Astrocyte (in vitro differentiated cells and primary cell): ENCODE results near the gene HMOX1. TPM values are rescaled to one million over a fixed set of nuclear protein-coding genes. Genes with fewer than 3 reads are reported as not detected.

Source experiments
- DNase-seq: peaks from one replicate; pipeline ENCODE4 v3.0.0-alpha.2; 2010; ENCODE audit warnings: low read depth
- FAIRE-seq: peaks from 2 replicates; lab custom pipeline; 2011; peaks lifted over from hg19 to GRCh38; lab: Jason Lieb, UNC
- H2AFZ ChIP-seq: 2 replicates; pipeline ENCODE4 v1.6.0; 2012; ENCODE audit warnings: low read depth, low read length, inconsistent platforms
- H3K27ac ChIP-seq: 2 replicates; pipeline ENCODE4 v1.5.1; 2011; ENCODE audit warnings: low read depth, low read length, inconsistent platforms
- H3K27me3 ChIP-seq: 2 replicates; pipeline ENCODE4 v1.6.0; 2011; ENCODE audit warnings: low read length, inconsistent platforms; ENCODE audit not compliant: insufficient read depth
- H3K36me3 ChIP-seq: 2 replicates; pipeline ENCODE4 v1.5.1; 2011; ENCODE audit warnings: low read length, inconsistent platforms; ENCODE audit not compliant: insufficient read depth
- H3K4me1 ChIP-seq: 2 replicates; pipeline ENCODE4 v1.5.1; 2011; ENCODE audit warnings: low read length, inconsistent platforms; ENCODE audit not compliant: insufficient read depth
- H3K4me2 ChIP-seq: 2 replicates; pipeline ENCODE4 v1.6.0; 2012; ENCODE audit warnings: low read length, inconsistent platforms
- H3K4me3 ChIP-seq: 2 replicates; pipeline ENCODE4 v1.5.1; 2011; ENCODE audit warnings: low read depth, mild to moderate bottlenecking, low read length, inconsistent platforms; ENCODE audit not compliant: insufficient read depth
- H3K79me2 ChIP-seq: 2 replicates; pipeline ENCODE4 v1.6.0; 2012; ENCODE audit warnings: mild to moderate bottlenecking, low read length, inconsistent platforms; ENCODE audit not compliant: insufficient read depth
- H3K9ac ChIP-seq: 2 replicates; pipeline ENCODE4 v1.6.0; 2012; ENCODE audit warnings: mild to moderate bottlenecking, low read length, inconsistent platforms
- H3K9me3 ChIP-seq: 2 replicates; pipeline ENCODE4 v1.5.1; 2012; ENCODE audit warnings: low read depth, mild to moderate bottlenecking, low read length, inconsistent platforms; ENCODE audit not compliant: insufficient read depth
- H4K20me1 ChIP-seq: 2 replicates; pipeline ENCODE4 v1.6.0; 2012; ENCODE audit warnings: low read length, inconsistent platforms; ENCODE audit not compliant: insufficient read depth
- H3K27ac Mint-ChIP-seq: one replicate; pipeline ENCODE4 v1.8.0; 2021; ENCODE audit warnings: mild to moderate bottlenecking, mixed read lengths; ENCODE audit not compliant: unreplicated experiment
- H3K27me3 Mint-ChIP-seq: one replicate; pipeline ENCODE4 v1.8.0; 2021; ENCODE audit warnings: low read depth, mixed read lengths; ENCODE audit not compliant: unreplicated experiment
- H3K36me3 Mint-ChIP-seq: one replicate; pipeline ENCODE4 v1.8.0; 2021; ENCODE audit warnings: low read depth, mixed read lengths; ENCODE audit not compliant: unreplicated experiment
- H3K4me1 Mint-ChIP-seq: one replicate; pipeline ENCODE4 v1.8.0; 2021; ENCODE audit warnings: low read depth, mixed read lengths; ENCODE audit not compliant: unreplicated experiment
- H3K4me3 Mint-ChIP-seq: one replicate; pipeline ENCODE4 v1.8.0; 2021; ENCODE audit warnings: mild to moderate bottlenecking, moderate library complexity, mixed read lengths; ENCODE audit not compliant: unreplicated experiment
- H3K9me3 Mint-ChIP-seq: one replicate; pipeline ENCODE4 v1.8.0; 2021; ENCODE audit warnings: mild to moderate bottlenecking, mixed read lengths; ENCODE audit not compliant: unreplicated experiment
- CTCF ChIP-seq: IDR thresholded peaks from 2 replicates; pipeline ENCODE4 v1.5.1; 2011; ENCODE audit warnings: low read depth, mild to moderate bottlenecking, inconsistent platforms, low read length, moderate library complexity; ENCODE audit not compliant: insufficient read depth
- EZH2 ChIP-seq: IDR thresholded peaks from 2 replicates; pipeline ENCODE4 v1.6.1; 2012; ENCODE audit warnings: mild to moderate bottlenecking, low read length, inconsistent platforms; ENCODE audit not compliant: insufficient read depth
- total RNA-seq: library from RNA; stranded (reverse); gene quantifications from 2 replicates; pipeline ENCODE4 v1.2.1, GENCODE V29; 2021

HMOX1 gene
- total RNA-seq, 1 donor from 2014 or later = 17.0 TPM

DNA sequence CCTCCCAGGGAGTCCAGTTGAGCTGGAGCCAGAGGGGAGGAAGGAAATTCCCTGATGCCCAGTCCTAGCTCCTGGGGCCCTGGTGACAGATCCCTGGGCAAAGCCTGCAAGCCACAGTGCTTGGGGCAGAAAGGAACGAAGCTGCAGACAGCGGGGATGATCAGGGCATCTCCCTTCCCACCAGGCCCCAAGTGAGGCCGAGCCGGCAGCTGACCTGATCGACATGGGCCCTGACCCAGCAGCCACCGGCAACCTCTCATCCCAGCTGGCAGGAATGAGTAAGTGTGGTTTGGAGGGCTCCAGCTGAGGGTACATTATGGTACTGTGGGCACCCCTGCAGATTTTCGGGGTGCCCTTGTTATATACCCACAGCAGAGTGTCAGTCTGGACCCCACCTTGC is 47.7 kb upstream of the HMOX1 start:
- H3K27me3 Mint-ChIP-seq = no peaks in the 10 kb centered on the region
- H3K4me1 Mint-ChIP-seq = peaks cover 9% of the 10 kb centered on the region
- no peaks in the 10 kb centered on the region for H3K9me3 Mint-ChIP-seq
- Histone ChIP-seq H3K27ac (no peak overlapping the region), H3K4me3 (no peak overlapping the region), H4K20me1 (peaks cover 8% of the 10 kb centered on the region), H3K79me2 (no peaks in the 10 kb centered on the region), H3K36me3 (peaks cover 14% of the 10 kb centered on the region), H2AFZ (no peak overlapping the region), H3K4me1 (peaks cover 7% of the 10 kb centered on the region), H3K9ac (no peak overlapping the region), H3K27me3 (no peaks in the 10 kb centered on the region), H3K4me2 (no peak overlapping the region), H3K9me3 (no peaks in the 10 kb centered on the region)
- H3K4me3 Mint-ChIP-seq = no peak overlapping the region
- H3K27ac Mint-ChIP-seq = no peak overlapping the region
- FAIRE-seq (no peak), DNase-seq (no peak)
- TF ChIP-seq CTCF (no peak), EZH2 (no peak)
- H3K36me3 Mint-ChIP-seq = peaks cover 30% of the 10 kb centered on the region

DNA sequence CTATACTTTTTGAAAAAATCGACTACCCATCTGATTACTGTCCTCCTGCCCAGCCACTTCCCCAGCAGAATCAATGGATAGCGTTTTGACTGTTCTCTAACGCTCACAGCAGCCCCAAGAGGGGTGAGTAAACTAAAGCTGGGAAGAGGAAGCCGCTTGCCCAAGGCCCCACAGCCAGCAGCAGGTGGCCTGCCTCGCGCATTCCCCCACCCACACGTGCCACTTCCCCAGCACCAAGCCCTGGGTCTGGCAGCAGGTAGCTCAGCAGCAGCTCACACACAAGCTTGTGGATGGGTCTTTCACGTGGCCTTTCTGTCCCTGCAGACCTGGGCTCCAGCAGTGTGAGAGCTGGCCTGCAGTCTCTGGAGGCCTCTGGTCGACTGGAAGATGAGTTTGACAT is 46.9 kb upstream of the HMOX1 start:
- Histone ChIP-seq H3K79me2 (no peaks in the 10 kb centered on the region), H3K4me3 (no peak overlapping the region), H3K9me3 (no peaks in the 10 kb centered on the region), H2AFZ (no peak overlapping the region), H4K20me1 (peaks cover 8% of the 10 kb centered on the region), H3K4me2 (no peak overlapping the region), H3K27me3 (no peaks in the 10 kb centered on the region), H3K36me3 (peaks cover 14% of the 10 kb centered on the region), H3K4me1 (peaks cover 7% of the 10 kb centered on the region), H3K27ac (no peak overlapping the region), H3K9ac (no peak overlapping the region)
- Mint-ChIP-seq H3K27me3 (no peaks in the 10 kb centered on the region), H3K4me1 (peaks cover 9% of the 10 kb centered on the region), H3K36me3 (peaks cover 30% of the 10 kb centered on the region), H3K9me3 (no peaks in the 10 kb centered on the region), H3K4me3 (no peak overlapping the region), H3K27ac (no peak overlapping the region)
- DNase-seq (no peak), FAIRE-seq (no peak)
- TF ChIP-seq CTCF (no peak), EZH2 (no peak)

DNA sequence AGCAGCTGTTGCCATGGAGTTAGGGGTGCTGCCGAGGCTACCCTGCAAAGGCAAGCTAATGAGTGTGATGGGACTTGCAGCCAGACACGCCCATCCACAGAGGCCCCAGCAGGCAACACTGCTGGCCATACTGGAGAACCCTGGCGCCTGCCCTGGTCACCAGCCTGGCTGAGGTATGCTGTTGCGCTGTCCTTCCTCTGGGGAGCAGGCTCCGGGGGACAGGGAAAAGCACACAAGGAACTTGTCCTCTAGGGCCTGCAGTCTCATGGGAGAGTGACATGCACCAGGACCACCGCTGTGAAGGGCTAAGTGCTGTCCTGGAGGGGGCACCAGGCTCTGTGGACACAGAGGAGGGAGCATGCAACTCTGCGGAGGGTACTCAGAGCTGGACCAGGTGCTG is 45.4 kb upstream of the HMOX1 start:
- no peak overlapping the region for H3K27ac ChIP-seq
- H4K20me1 ChIP-seq = peaks cover 8% of the 10 kb centered on the region
- no peak overlapping the region for H3K9ac ChIP-seq
- Mint-ChIP-seq H3K9me3 (no peaks in the 10 kb centered on the region), H3K27ac (no peak overlapping the region), H3K4me1 (peaks cover 6% of the 10 kb centered on the region), H3K36me3 (peaks cover 34% of the 10 kb centered on the region), H3K4me3 (no peak overlapping the region), H3K27me3 (no peaks in the 10 kb centered on the region)
- no peak overlapping the region for H3K4me2 ChIP-seq
- H3K79me2 ChIP-seq = no peaks in the 10 kb centered on the region
- H3K27me3 ChIP-seq = no peaks in the 10 kb centered on the region
- H3K9me3 ChIP-seq = no peaks in the 10 kb centered on the region
- no peak overlapping the region for H3K4me3 ChIP-seq
- H2AFZ ChIP-seq = no peak overlapping the region
- TF ChIP-seq CTCF (no peak), EZH2 (no peak)
- H3K36me3 ChIP-seq = peaks cover 14% of the 10 kb centered on the region
- DNase-seq = no peak
- H3K4me1 ChIP-seq = peaks cover 2% of the 10 kb centered on the region
- FAIRE-seq = no peak
